Keratinocyte (primary cell): ENCODE results near the gene RAB23. TPM values are rescaled to one million over a fixed set of nuclear protein-coding genes. Genes with fewer than 3 reads are reported as not detected.

Source experiments
- DNase-seq: peaks from one replicate; pipeline ENCODE4 v3.0.0-alpha.2; 2011; ENCODE audit warnings: low read depth, missing footprints, low spot score
- FAIRE-seq: peaks from 2 replicates; lab custom pipeline; 2011; peaks lifted over from hg19 to GRCh38; lab: Jason Lieb, UNC
- H2AFZ ChIP-seq: 2 replicates; pipeline ENCODE4 v1.6.0; 2012; ENCODE audit warnings: low read length, control low read depth, inconsistent platforms; ENCODE audit not compliant: control insufficient read depth
- H3K27ac ChIP-seq: 2 replicates; pipeline ENCODE4 v1.5.1; 2011; ENCODE audit warnings: low read length; ENCODE audit not compliant: control insufficient read depth, insufficient read depth
- H3K27me3 ChIP-seq: 3 replicates; pipeline ENCODE4 v1.6.0; 2011; ENCODE audit warnings: low read length; ENCODE audit not compliant: control insufficient read depth, insufficient read depth; ENCODE audit errors: extremely low read depth
- H3K36me3 ChIP-seq, 2 experiments: 2 replicates in 1 of 2; 3 replicates in 1 of 2; pipeline ENCODE4 v1.5.1; 2011; ENCODE audit warnings: low read length in 2 of 2, mild to moderate bottlenecking in 1 of 2; ENCODE audit not compliant: control insufficient read depth in 2 of 2, insufficient read depth in 2 of 2; ENCODE audit errors: extremely low read depth in 1 of 2
- H3K4me1 ChIP-seq: 3 replicates; pipeline ENCODE4 v1.5.1; 2011; ENCODE audit warnings: low read length; ENCODE audit not compliant: control insufficient read depth, insufficient read depth; ENCODE audit errors: extremely low read depth
- H3K4me2 ChIP-seq: 3 replicates; pipeline ENCODE4 v1.6.0; 2011; ENCODE audit warnings: low read depth, low read length; ENCODE audit not compliant: control insufficient read depth, insufficient read depth; ENCODE audit errors: extremely low read depth
- H3K4me3 ChIP-seq, 3 experiments: fragments of 200-600 bp in 1 of 3; sonication (generic) in 1 of 3; 2 replicates in 2 of 3; 3 replicates in 1 of 3; pipeline ENCODE4 v1.5.1; 2011 to 2016; ENCODE audit warnings: low read length in 3 of 3, mild to moderate bottlenecking in 3 of 3, control low read depth in 2 of 3, inconsistent platforms in 1 of 3, low read depth in 1 of 3, mixed read lengths in 1 of 3, mixed run types in 1 of 3, moderate library complexity in 1 of 3; ENCODE audit not compliant: control insufficient read depth in 2 of 3, insufficient read depth in 2 of 3; ENCODE audit errors: extremely low read depth in 1 of 3
- H3K79me2 ChIP-seq: 2 replicates; pipeline ENCODE4 v1.6.0; 2012; ENCODE audit warnings: low read length; ENCODE audit not compliant: control insufficient read depth, insufficient read depth
- H3K9ac ChIP-seq: 3 replicates; pipeline ENCODE4 v1.6.0; 2011; ENCODE audit warnings: low read length; ENCODE audit not compliant: control insufficient read depth, insufficient read depth; ENCODE audit errors: extremely low read depth
- H3K9me1 ChIP-seq: 3 replicates; pipeline ENCODE4 v1.6.0; 2011; ENCODE audit warnings: low read length; ENCODE audit not compliant: control insufficient read depth, insufficient read depth; ENCODE audit errors: extremely low read depth
- H3K9me3 ChIP-seq: 2 replicates; pipeline ENCODE4 v1.5.1; 2012; ENCODE audit warnings: low read depth, low read length; ENCODE audit not compliant: control insufficient read depth
- H4K20me1 ChIP-seq: 3 replicates; pipeline ENCODE4 v1.6.0; 2011; ENCODE audit warnings: low read length; ENCODE audit not compliant: control insufficient read depth, insufficient read depth; ENCODE audit errors: extremely low read depth
- CTCF ChIP-seq, 3 experiments: IDR thresholded peaks in 1 of 3; conservative IDR thresholded peaks in 1 of 3; optimal IDR thresholded peaks in 1 of 3; 2 replicates in 2 of 3; 3 replicates in 1 of 3; pipeline versions ENCODE3 to v1.5.1; 2011; ENCODE audit warnings: low read length in 3 of 3, mild to moderate bottlenecking in 3 of 3, moderate library complexity in 2 of 3, control low read depth in 1 of 3, inconsistent platforms in 1 of 3; ENCODE audit not compliant: insufficient read depth in 2 of 3; ENCODE audit errors: extremely low read depth in 1 of 3
- EZH2 ChIP-seq: IDR thresholded peaks from one replicate; pipeline ENCODE4 v1.6.1; 2012; ENCODE audit warnings: inconsistent platforms, mild to moderate bottlenecking, low read length, moderate library complexity
- dilution Hi-C: fragments of 300-500 bp; cut with MboI; formaldehyde crosslinking; loops from one replicate; pipeline ENCODE4 v1.7.0; 2020; ENCODE audit warnings: low sequenced_read_pairs; ENCODE audit not compliant: extremely low pct_ligation_motif_present
- polyA plus RNA-seq, 5 experiments: library from polyadenylated mRNA; depleted of rRNA in 3 of 5; stranded (reverse) in 3 of 5; stranded (forward) in 1 of 5; unstranded in 1 of 5; fragments of >200 nt; gene quantifications; 1 replicate in 1 of 5; 2 replicates in 3 of 5; 3 replicates in 1 of 5; pipeline versions ENCODE4 v1.2.1 to v1.2.3, GENCODE V29; 2011 to 2012; ENCODE audit warnings: missing spikeins in 2 of 5, low read depth in 1 of 5, low replicate concordance in 1 of 5

Gene RAB23
- polyA plus RNA-seq, 1 donor (not counting 4 experiments of a cell fraction or from before 2014, with no cell fraction given), result 14.6 TPM

DNA sequence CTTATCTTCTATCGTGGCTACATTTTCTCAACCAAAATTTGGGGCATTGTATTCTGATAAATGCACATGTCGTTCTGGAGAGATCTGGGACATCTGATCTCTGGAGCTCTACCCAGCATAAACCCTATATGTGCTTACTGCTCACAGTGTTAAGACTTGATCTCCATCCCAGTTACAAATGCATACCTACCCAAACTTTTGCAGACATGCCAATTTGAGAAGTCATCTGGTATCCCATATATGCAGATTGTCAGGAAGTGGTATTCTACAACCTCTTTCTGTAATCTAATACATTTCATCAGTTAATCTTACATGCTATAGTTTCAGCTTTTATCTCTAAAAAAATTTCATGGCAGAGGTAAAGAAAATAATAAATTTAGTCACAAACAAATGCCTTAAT is 38.8 kb downstream of the RAB23 start:
- dilution Hi-C loops, result no loop called here
- Histone ChIP-seq H3K4me1 (no peaks in the 10 kb centered on the region), H3K9ac (no peak overlapping the region), H3K4me3 (no peak overlapping the region), H3K4me2 (no peak overlapping the region), H3K9me1 (no peaks in the 10 kb centered on the region), H4K20me1 (no peaks in the 10 kb centered on the region), H2AFZ (no peak overlapping the region), H3K79me2 (no peaks in the 10 kb centered on the region), H3K36me3 (peaks cover 5 to 9% of the 10 kb centered on the region in 2 experiments), H3K9me3 (no peaks in the 10 kb centered on the region), H3K27ac (no peak overlapping the region), H3K27me3 (no peaks in the 10 kb centered on the region)
- TF ChIP-seq CTCF (optimal IDR thresholded peaks at IDR 0.05 in 1 of 3, IDR thresholded peaks at IDR 0.05 in 1 of 3, conservative IDR thresholded peaks at IDR 0.05 in 1 of 3; ENCODE audit: extremely low read depth in 1 of 3, insufficient read depth in 2 of 3, low read length in 3 of 3), result no peak
- TF ChIP-seq EZH2, result no peak
- FAIRE-seq (no peak), DNase-seq (no peak)

GRCh38 chr6:57182017-57182432 is 40.1 kb downstream of the RAB23 start:
- no peak overlapping the region for H3K9ac ChIP-seq
- dilution Hi-C loops, result no loop called here
- no peaks in the 10 kb centered on the region for H3K79me2 ChIP-seq
- no peak overlapping the region for H3K4me3 ChIP-seq
- no peaks in the 10 kb centered on the region for H3K9me3 ChIP-seq
- H3K4me2 ChIP-seq, result no peak overlapping the region
- H3K36me3 ChIP-seq, result peaks cover 3 to 7% of the 10 kb centered on the region in 2 experiments
- no peaks in the 10 kb centered on the region for H3K27me3 ChIP-seq
- H3K27ac ChIP-seq, result no peak overlapping the region
- FAIRE-seq (no peak), DNase-seq (no peak)
- no peaks in the 10 kb centered on the region for H3K9me1 ChIP-seq
- no peaks in the 10 kb centered on the region for H3K4me1 ChIP-seq
- H2AFZ ChIP-seq, result no peak overlapping the region
- no peak for TF ChIP-seq EZH2
- no peak for TF ChIP-seq CTCF (optimal IDR thresholded peaks at IDR 0.05 in 1 of 3, IDR thresholded peaks at IDR 0.05 in 1 of 3, conservative IDR thresholded peaks at IDR 0.05 in 1 of 3; ENCODE audit: extremely low read depth in 1 of 3, insufficient read depth in 2 of 3, low read length in 3 of 3)
- no peaks in the 10 kb centered on the region for H4K20me1 ChIP-seq
